ENCODE measurements around the gene SALL1. TPM values are rescaled to one million over a fixed set of nuclear protein-coding genes. Genes with fewer than 3 reads are reported as not detected.

The SALL1 gene
- polyA plus RNA-seq, 3 donors from 2014 or later, result not detected

- H3K27me3 Mint-ChIP-seq (ENCODE audit: low read depth in 3 of 3), result peaks cover 3 to 11% (median 7%) of the 10 kb centered on the region in 3 donors
- H3K9me3 Mint-ChIP-seq, result peaks cover 0 to 3% (median 0%) of the 10 kb centered on the region in 6 donors
- no peak overlapping the region for H3K27ac Mint-ChIP-seq
- H3K4me3 Mint-ChIP-seq, result no peak overlapping the region
- H3K36me3 Mint-ChIP-seq, result no peaks in the 10 kb centered on the region
- DNase-seq, result no peak
- H3K4me1 Mint-ChIP-seq, result no peaks in the 10 kb centered on the region
Measured at GRCh38 chr16:51107742-51108141, 43.3 kb downstream of the SALL1 start.

GRCh38 chr16:51106535-51106934 lies 44.5 kb downstream of the SALL1 start:
- H3K9me3 Mint-ChIP-seq, result peaks cover 0 to 3% (median 0%) of the 10 kb centered on the region in 6 donors
- no peak overlapping the region for H3K4me3 Mint-ChIP-seq
- DNase-seq, result no peak
- H3K36me3 Mint-ChIP-seq, result no peaks in the 10 kb centered on the region
- no peak overlapping the region for H3K27ac Mint-ChIP-seq
- no peaks in the 10 kb centered on the region for H3K4me1 Mint-ChIP-seq
- peaks cover 2 to 7% (median 3%) of the 10 kb centered on the region in 3 donors for H3K27me3 Mint-ChIP-seq (ENCODE audit: low read depth in 3 of 3)

GRCh38 chr16:51103590-51103989 lies 47.5 kb downstream of the SALL1 start:
- Mint-ChIP-seq H3K36me3 (no peaks in the 10 kb centered on the region), H3K4me1 (no peaks in the 10 kb centered on the region), H3K27ac (no peak overlapping the region), H3K4me3 (no peak overlapping the region), H3K27me3 (ENCODE audit: low read depth in 3 of 3) (peaks cover 0 to 8% (median 2%) of the 10 kb centered on the region in 3 donors), H3K9me3 (peaks cover 0 to 3% (median 0%) of the 10 kb centered on the region in 6 donors)
- no peak for DNase-seq

GRCh38 chr16:51097729-51098128 lies 53.3 kb downstream of the SALL1 start:
- no peak overlapping the region for H3K4me3 Mint-ChIP-seq
- DNase-seq, result no peak
- H3K4me1 Mint-ChIP-seq, result no peaks in the 10 kb centered on the region
- H3K9me3 Mint-ChIP-seq, result peaks cover 0 to 6% (median 0%) of the 10 kb centered on the region in 6 donors
- no peak overlapping the region for H3K27ac Mint-ChIP-seq
- H3K36me3 Mint-ChIP-seq, result no peaks in the 10 kb centered on the region
- H3K27me3 Mint-ChIP-seq (ENCODE audit: low read depth in 3 of 3), result peaks cover 0 to 5% (median 4%) of the 10 kb centered on the region in 3 donors

GRCh38 chr16:51095890-51096626 lies 55.0 kb downstream of the SALL1 start:
- DNase-seq, result no peak
- no peaks in the 10 kb centered on the region for H3K4me1 Mint-ChIP-seq
- H3K27me3 Mint-ChIP-seq (ENCODE audit: low read depth in 3 of 3), result peaks cover 1 to 9% (median 8%) of the 10 kb centered on the region in 3 donors
- no peak overlapping the region for H3K27ac Mint-ChIP-seq
- peaks cover 0 to 6% (median 0%) of the 10 kb centered on the region in 6 donors for H3K9me3 Mint-ChIP-seq
- no peak overlapping the region for H3K4me3 Mint-ChIP-seq
- H3K36me3 Mint-ChIP-seq, result no peaks in the 10 kb centered on the region

- peaks cover 3 to 9% (median 8%) of the 10 kb centered on the region in 3 donors for H3K27me3 Mint-ChIP-seq (ENCODE audit: low read depth in 3 of 3)
- H3K9me3 Mint-ChIP-seq, result peaks cover 0 to 4% (median 0%) of the 10 kb centered on the region in 6 donors
- no peak for DNase-seq
- no peak overlapping the region for H3K4me3 Mint-ChIP-seq
- H3K36me3 Mint-ChIP-seq, result no peaks in the 10 kb centered on the region
- H3K4me1 Mint-ChIP-seq, result no peaks in the 10 kb centered on the region
- no peak overlapping the region for H3K27ac Mint-ChIP-seq
Measured at GRCh38 chr16:51095084-51095881, 55.8 kb downstream of the SALL1 start.

- H3K27me3 Mint-ChIP-seq (ENCODE audit: low read depth in 3 of 3), result peaks cover 4 to 9% (median 7%) of the 10 kb centered on the region in 3 donors
- no peaks in the 10 kb centered on the region for H3K4me1 Mint-ChIP-seq
- H3K9me3 Mint-ChIP-seq, result peaks cover 0 to 4% (median 0%) of the 10 kb centered on the region in 6 donors
- no peak overlapping the region for H3K27ac Mint-ChIP-seq
- DNase-seq, result no peak
- H3K36me3 Mint-ChIP-seq, result no peaks in the 10 kb centered on the region
- no peak overlapping the region for H3K4me3 Mint-ChIP-seq
Measured at GRCh38 chr16:51093726-51094280, 57.3 kb downstream of the SALL1 start.

Measured in immature natural killer cell (primary cell).